CD4-positive, alpha-beta T cell treated with Interleukin-10 for 1 hour (primary cell): ENCODE results near the gene PIP4K2C.
A peak's percentile ranks its signal among the peaks of the same experiment; 100 is the strongest.
"Not testable (repeated sequence)": the region's sequence is repeated elsewhere in the genome, so short reads cannot be mapped to it uniquely, and the experiment has no call there.

Experiments
- DNase-seq: peaks from one replicate; pipeline ENCODE4 v3.0.0-alpha.2; 2020

The PIP4K2C gene

GRCh38 chr12:57611108-57611826, 20.3 kb downstream of the PIP4K2C start, which contains the start of gene ARHGEF25:
Gene ARHGEF25, plus strand, starts transcription at chr12:57611435. Its CDS starts 460 bp downstream, at chr12:57611895.
- DNase-seq: peak; percentile 56

GRCh38 chr12:57611827-57612710, 21.1 kb downstream of the PIP4K2C start:
- no peak for DNase-seq

GRCh38 chr12:57612711-57613426, 21.9 kb downstream of the PIP4K2C start:
- DNase-seq: no peak

GRCh38 chr12:57613427-57614109, 22.6 kb downstream of the PIP4K2C start:
- DNase-seq: no peak

- DNase-seq: no peak
These were observed 23.4 kb downstream of the PIP4K2C start for GRCh38 chr12:57614178-57614947.

- DNase-seq: no peak
These were observed 24.0 kb downstream of the PIP4K2C start for GRCh38 chr12:57614948-57615500.

GRCh38 chr12:57615637-57616036, 24.6 kb downstream of the PIP4K2C start:
- DNase-seq: no peak

GRCh38 chr12:57616383-57617101, 25.6 kb downstream of the PIP4K2C start:
- DNase-seq: no peak

GRCh38 chr12:57617942-57618341, 26.9 kb downstream of the PIP4K2C start:
- no peak for DNase-seq

- DNase-seq: not testable (repeated sequence)
These were observed 27.4 kb downstream of the PIP4K2C start for GRCh38 chr12:57618431-57618830.

GRCh38 chr12:57618966-57619433, 28.0 kb downstream of the PIP4K2C start:
- no peak for DNase-seq

- DNase-seq: peak; percentile 30
These were observed 28.6 kb downstream of the PIP4K2C start for GRCh38 chr12:57619434-57620244.

- DNase-seq: no peak
These were observed 29.4 kb downstream of the PIP4K2C start for GRCh38 chr12:57620245-57620935.

- no peak for DNase-seq
These were observed 30.0 kb downstream of the PIP4K2C start for GRCh38 chr12:57620936-57621496.

GRCh38 chr12:57621497-57622292, 30.7 kb downstream of the PIP4K2C start:
- DNase-seq: peak; percentile 62

- DNase-seq: no peak
These were observed 31.6 kb downstream of the PIP4K2C start for GRCh38 chr12:57622293-57623245.

GRCh38 chr12:57623385-57623784, 32.4 kb downstream of the PIP4K2C start:
- DNase-seq: no peak
